ENCODE data around the gene ACSBG1.

Gene ACSBG1

DNA sequence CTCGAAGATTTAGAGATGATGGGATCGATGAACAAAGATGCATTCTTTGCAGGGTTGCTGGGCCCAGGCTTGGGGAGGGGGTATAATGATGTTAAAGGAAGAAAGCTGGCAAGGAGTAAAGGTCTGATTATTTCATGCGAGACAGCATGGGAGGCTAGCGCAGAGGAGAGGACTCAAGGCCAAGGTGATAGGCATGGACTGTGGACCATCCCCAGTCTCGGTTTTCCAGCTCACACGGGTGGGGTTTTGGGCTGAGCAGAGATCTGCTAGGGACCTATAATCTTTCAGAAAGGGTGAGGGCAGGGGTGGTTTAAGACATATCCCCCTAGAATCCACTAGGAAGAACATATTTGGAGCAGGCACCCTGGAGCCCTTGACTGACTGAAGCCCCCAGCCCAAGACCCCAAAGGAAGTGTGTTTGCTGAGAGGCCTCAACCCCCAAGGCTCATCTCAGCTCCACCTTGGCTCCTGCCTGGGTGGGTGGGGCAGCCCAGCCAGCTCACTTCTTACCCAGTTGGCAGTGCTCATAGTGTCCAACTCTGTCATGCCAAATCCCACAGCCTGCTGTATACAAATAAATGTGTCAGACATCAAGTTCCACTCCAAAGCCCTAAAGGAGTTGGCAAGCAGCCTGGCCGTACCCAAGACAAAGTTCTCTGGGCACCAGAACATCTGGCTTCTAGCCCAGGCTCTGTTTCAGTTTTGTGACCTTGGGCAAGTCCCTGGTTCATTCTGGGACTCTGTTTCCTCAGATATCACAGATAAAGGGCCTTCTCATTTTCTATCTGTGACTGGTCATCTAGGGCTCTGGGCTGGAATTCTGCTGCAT is 17.9 kb downstream of the ACSBG1 start:
- no peak for DNase-seq

GRCh38 chr15:78213956-78214355 is 20.4 kb downstream of the ACSBG1 start:
- DNase-seq = no peak

GRCh38 chr15:78213425-78213750 is 21.0 kb downstream of the ACSBG1 start:
- no peak for DNase-seq

DNA sequence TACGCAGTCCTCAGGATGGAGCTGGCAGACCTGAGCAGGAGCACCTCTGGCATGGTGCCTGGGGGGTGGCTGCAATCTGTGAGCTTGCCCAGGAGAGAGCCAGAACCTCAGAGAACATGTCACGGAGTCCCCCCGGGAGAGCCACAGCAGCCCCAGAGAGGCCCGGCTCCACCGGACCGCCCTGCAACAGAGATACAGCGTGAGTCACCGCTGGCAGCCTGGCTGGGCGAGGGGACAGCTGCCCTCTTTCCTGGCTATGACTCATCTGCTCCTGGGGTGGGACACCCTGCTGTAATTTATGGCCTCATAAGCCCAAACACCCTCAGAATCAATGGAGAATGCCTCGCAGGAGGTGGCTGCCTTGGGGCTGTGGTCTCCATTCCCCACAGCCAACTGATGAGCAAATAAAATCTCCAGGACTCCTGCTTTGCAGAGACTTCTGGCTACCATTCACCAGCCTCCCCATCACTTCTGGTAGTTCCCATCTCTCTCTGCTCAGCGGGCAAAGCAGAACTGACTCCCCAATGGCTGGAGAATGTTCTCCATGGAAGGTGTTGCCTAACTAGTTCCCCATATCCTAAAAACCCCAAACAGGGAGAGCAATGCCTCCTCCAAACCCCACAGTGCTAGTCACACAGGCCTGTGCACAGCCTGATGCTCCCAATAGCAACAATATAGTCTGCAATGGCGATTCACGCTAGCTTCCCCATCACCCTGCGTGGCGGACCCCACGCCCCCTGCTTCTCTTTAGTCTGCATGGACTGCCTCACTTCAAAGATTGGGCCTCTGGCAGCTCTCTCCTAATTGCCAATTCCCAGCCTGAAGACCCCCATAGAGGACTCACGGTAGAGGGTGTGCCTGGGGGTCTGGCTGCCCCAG is 21.6 kb downstream of the ACSBG1 start:
- no peak for DNase-seq

DNA sequence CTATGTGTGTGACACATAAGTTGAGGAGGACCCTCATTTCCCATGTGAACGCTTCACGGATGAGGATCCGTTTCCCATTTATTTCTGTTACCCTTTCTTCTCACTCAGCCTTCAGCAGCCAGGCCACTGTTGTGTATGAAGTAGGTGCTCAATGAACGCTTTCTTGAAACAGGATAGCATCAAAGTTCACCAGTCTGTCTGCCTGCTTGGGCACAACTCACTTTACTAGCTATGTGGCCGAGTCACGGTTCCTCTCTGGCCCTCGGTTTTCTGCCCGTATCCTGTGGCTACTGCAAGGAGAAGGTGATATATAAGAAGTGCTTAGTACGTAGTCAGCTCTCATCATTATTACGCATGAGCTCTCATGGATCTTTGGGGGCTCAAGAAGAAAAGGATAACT is 22.4 kb downstream of the ACSBG1 start:
- DNase-seq = no peak

DNA sequence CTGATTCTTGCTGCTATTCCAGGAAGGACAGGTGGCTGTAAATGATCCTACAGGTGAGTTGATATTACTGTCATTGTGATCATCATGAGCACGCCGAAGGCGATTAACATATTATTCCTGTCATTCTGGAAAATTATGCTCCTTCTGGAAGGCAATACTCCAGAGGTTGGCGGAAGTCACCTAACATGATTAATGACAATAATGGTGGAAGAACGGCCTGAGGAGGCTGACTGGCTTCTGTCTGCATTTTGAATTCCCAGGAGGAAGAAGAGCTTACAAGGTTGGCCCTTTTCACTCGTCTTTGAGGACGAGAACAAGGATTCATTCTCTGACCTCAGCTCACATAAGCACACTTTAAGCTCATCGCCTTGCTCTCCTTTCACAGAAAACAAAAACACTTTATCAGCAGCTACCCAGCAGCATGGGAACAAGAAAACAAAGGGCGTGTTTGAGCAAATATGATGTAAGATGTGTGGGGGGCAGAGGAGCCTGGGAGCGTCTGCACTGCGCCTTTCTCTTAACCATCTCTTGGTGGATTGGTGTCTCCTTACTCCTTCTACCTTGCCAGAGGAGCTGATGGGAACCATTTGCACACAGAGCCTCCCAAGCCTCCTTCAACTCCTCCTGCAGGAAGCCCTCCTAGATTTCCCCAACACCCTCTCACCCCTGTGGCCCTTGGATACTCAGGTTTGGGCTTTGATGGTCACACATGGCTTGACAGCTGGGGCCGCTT is 23.0 kb downstream of the ACSBG1 start:
- DNase-seq = no peak

DNA sequence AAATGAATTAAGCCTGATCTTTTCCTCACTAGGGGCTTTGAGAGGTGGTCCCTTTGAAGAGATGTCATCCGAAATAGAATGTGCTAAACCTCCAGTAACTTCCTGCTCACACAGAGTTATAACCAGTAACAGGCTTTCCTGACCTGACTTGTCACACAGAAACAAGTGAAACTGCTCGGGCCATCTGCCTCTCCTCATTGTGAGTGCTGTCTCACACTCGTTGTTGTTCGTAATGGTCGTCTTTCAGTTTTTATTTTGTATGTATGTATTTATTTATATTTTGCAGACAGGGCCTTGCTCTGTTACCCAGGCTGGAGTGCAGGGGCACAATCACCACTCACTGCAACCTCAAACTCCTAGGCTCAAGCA is 24.0 kb downstream of the ACSBG1 start:
- DNase-seq = no peak

GRCh38 chr15:78209646-78210348 is 24.6 kb downstream of the ACSBG1 start:
- no peak for DNase-seq

DNA sequence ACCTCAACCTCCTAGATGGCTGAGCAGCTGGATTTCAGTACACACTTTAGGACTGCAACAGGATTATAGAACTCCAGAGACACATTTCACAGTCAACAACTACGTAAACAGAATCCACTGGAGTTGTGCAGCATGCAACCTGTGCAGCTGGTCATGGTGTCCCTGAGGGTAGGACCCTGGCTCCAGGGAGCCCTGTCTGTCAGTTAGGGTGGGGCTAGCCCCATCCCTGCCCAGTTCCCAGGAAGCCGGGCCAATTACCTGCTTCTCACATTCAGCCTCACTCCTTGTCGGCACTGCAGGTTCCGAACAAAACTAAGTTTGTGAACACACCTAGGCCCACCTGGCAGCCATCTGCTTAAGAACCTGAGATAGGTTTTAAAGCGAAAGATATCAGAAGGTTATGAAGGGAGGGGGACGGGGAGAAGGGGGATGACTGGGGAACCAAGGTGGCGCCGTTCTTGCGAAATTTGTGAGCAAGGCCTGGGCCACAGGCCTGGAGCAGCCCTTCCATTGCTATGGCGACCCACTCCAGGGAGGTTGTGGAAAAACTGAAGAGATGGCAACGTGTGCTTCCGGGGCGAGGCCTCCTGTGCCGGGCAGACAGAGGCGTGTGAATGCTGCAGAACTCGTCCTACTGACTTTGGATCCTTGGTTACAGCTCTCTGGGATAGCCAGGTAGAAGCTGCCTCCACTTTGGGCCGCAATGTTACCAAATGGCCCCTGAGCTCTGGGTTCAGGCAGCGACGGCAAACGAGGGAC is 25.3 kb downstream of the ACSBG1 start:
- no peak for DNase-seq

GRCh38 chr15:78208341-78208844 is 26.0 kb downstream of the ACSBG1 start:
- no peak for DNase-seq

GRCh38 chr15:78207641-78208340 is 26.6 kb downstream of the ACSBG1 start:
- DNase-seq = no peak

GRCh38 chr15:78207110-78207458 is 27.3 kb downstream of the ACSBG1 start:
- no peak for DNase-seq

DNA sequence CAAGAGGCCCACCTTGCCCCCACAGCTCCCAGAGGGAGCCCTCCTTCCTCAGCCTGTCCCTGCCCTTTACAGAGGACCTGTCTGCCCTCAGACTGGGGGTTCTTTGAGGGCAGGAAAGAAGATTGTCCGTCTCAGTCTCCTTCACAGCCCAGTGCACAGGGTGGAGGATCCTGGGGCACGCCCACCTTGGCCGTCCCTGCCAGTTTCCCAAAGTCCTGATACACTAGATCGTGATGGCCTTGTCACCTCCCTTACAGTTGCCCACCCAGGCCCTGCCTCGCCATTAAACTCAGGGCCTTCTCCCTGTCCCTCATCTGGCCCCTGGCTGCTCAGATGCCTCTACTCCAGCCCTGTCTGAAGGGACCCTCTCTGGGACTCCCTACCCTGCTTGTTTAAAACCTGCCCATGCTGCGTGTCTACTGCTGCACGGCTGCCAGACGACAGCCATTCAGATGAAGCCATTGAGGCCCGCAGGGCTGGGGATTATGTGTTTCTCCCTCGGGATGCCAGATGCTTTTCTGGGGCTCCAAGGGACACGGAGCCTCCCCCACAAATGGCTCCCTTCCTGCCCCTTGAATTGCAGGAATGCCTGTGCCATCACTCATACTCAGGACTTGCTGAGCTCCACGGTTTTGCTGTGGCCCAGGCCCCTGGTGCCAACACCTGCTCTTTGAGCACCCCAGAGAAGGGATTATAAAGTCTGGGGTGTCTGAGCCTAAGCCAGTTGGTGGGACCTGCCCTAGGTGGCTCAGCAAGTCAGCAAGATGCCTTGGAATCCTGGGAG is 27.8 kb downstream of the ACSBG1 start:
- no peak for DNase-seq

DNA sequence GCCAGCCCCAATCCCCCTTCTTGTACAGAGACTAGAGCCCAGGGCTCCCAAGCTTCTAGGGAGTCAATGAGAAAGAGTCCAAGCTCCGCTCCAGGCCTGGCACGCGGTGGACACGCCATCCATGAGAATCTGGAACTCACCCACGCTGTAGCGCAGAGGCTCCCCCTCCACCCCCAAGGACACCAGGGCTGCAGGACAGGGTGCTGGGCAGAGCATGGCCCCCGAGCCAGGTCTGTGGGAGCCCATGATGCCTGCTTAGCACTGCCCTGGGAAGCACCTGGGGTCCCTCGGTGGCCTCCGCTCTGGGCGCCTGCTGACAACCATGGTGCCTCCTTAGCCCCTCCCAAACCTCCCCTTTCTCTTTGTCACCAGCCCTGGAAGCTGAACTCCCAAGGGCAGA is 28.5 kb downstream of the ACSBG1 start:
- DNase-seq = no peak

DNA sequence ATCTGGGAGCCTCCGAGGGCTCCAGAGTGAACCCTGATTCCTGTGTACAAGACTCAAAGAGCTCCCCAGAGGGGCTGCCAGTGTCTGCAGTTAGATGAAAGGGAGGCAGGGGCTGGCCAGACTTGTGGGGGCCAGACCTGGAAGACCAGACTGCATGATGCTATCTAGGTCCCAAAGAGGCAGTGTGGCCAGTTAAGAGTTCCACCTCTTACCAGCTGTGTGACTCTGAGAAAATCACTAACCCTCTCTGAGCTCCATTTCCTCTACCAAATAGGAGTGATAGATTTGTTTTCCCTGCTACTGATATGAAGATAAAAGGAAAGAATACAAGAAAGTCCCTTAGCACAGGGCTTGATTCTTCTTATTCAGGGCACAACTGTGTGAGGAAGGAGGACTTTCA is 29.0 kb downstream of the ACSBG1 start:
- DNase-seq = no peak

- DNase-seq = no peak
Observed at GRCh38 chr15:78204351-78205309, 29.7 kb downstream of the ACSBG1 start.

- DNase-seq = no peak
Observed at GRCh38 chr15:78203346-78204225, 30.8 kb downstream of the ACSBG1 start.
